D721Med (cell line): ENCODE results near the gene MIGA2.

ENCODE experiments used
- DNase-seq: peaks from one replicate; pipeline ENCODE4 v3.0.0; 2011; ENCODE audit warnings: low spot score; ENCODE audit not compliant: insufficient read length
- FAIRE-seq: peaks from 2 replicates; lab custom pipeline; 2011; peaks lifted over from hg19 to GRCh38; lab: Jason Lieb, UNC
- CTCF ChIP-seq: IDR thresholded peaks from 2 replicates; pipeline ENCODE4 v1.5.1; 2012; ENCODE audit warnings: mild to moderate bottlenecking, control low read depth; ENCODE audit not compliant: insufficient read depth; ENCODE audit errors: missing control alignments

The MIGA2 gene

DNA sequence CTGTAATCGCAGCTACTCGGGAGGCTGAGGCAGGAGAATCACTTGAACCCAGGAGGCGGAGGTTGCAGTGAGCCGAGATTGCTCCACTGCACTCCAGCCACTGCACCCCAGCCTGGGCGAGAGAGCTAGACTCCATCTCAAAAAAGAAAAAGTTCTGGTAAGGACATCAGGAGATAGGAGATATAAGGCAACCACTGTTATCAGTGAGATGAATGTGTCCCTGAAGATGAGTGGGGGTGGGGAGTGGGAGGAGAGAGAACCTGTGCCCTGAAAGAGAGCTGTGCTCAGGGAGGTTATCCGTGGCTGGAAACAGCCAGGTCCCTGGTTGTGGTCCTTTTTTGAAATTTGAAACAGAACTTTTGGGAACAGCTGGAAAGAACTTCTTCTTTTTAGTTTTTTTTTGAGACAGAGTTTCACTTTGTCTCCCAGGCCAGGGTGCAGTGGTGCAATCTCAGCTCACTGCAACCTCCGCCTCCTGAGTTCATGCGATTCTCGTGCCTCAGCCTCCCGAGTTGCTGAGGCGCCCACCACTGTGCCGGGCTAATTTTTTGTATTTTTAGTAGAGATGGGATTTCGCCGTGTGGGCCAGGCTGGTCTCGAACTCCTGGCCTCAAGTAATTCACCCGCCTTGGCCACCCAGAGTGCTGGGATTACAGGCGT, 77.3 kb downstream of the MIGA2 start:
- TF ChIP-seq CTCF, result no peak
- DNase-seq (no peak), FAIRE-seq (no peak)

DNA sequence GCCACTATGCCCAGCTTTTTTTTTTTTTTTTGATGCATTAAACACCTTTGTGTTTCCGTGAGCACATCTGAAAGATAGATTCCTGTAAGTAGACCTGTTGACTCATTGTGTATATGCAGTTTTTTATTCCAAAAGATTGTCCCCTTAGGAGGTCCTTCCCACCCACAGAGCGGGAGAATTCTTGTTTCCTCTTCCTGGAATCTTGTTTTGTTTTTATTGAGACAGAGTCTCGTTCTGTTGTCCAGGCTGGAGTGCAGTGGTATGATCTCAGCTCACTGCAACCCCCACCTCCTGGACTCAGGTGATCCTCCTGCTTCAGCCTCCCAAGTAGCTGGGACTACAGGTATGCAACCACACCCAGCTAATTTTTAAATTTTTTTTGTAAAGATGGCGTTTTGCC, 82.4 kb downstream of the MIGA2 start:
- no peak for DNase-seq
- no peak for TF ChIP-seq CTCF
- FAIRE-seq, result no peak

DNA sequence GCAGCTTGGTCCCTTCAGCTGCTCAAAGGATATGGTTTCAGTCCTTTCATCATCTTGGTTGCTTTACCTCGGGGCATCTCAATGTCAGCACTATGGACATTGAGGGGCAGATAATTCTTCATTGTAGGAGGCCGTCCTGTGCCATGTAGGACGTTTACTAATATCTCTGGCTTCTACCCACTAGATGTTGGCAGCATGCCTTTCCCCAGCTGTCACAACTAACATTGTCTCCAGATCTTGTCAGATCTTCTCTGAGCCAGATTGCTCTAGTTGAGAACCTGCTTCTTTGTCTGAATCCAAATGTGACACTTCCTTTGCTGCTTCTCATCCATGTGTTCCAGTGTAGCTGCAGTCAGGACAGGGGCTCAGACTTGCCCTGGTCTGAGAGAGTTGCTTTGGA, 85.1 kb downstream of the MIGA2 start:
- FAIRE-seq, result no peak

More for the DNA sequence above, 85.1 kb downstream of the MIGA2 start:
- no peak for DNase-seq
- no peak for TF ChIP-seq CTCF
